ENCODE data around the gene PPP1R36.
"Not testable (repeated sequence)": the region's sequence is repeated elsewhere in the genome, so short reads cannot be mapped to it uniquely, and the experiment has no call there.

Gene PPP1R36

DNA sequence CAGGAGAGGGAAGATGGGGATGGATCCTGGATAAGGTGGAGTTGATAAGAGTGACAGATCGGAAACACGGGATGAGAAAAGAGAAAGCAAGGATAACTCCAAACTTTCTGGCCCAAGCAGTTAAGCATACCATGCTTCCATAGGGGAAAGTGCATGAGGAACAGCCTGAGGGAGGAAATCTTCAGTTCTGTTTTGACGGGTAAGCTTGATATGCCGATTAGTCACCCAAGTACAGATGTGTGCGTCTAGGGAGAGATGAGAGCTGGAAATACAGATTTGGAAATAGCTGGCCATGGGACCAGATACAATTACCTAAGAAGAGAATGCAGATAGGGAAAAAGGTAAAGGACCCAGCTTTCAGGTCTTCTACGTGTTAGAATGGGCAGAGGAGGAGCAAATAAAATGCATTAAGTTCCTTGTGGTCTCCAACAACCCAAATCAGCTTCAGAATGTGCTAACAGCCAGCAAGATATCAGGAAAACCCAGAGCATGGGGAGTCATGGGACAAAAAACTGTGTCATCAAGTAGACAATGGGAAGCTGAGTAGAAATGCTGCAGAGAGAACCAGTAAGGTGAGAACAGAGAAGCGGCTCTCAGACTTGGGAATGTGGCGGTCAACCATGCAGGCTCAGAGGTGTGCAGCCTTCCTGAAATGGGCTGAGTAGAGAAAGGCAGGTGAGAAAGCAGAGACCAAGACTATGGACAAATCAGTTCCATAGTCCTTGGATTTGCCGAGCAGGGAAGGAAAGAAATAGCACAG, 56.3 kb downstream of the PPP1R36 start:
- H3K9ac ChIP-seq (ENCODE audit: low read depth, low read length) = no peak overlapping the region
- H3K9me3 ChIP-seq (ENCODE audit: control insufficient read depth, insufficient read depth, low read length) = no peaks in the 10 kb centered on the region; the same call in 1 of the 2 replicates
- H3K4me1 ChIP-seq (ENCODE audit: insufficient read depth, low read length) = no peaks in the 10 kb centered on the region
- no peaks in the 10 kb centered on the region for H3K36me3 ChIP-seq (ENCODE audit: insufficient read depth, low read length)

DNA sequence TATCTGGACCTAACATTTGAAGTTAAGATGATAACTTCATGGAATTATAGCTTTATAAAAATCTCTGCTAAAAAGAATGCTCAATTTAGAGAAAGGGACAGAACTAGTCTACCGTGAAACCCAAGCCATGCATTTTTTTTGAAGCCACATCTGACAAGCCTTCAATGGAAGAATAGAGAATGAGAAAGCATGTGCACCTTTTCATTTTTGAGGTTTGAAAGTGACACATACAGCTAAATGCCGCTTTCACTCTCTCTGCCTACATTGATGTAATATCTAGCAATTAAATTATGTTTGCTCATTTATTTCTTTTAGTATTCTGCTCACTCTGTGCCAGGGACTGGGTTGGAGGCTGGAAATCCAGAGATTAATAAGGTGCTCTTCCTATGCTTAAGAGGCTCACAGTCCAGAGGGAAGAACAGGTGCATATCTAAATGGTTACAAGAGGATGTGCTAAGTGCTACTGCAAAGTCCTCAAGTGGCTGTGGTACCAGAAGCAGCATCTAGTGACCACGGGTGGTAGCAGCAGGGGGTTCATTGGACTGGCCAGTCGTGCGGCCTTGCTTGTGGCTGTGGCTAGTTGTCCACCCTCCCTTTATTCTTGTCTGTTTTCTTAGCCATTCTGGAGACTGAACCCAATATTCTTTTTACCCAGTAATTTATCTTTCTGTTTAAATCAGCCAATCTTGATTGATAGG, 60.4 kb downstream of the PPP1R36 start:
- no peaks in the 10 kb centered on the region for H3K36me3 ChIP-seq (ENCODE audit: insufficient read depth, low read length)
- H3K4me1 ChIP-seq (ENCODE audit: insufficient read depth, low read length) = peaks cover 17% of the 10 kb centered on the region
- no peaks in the 10 kb centered on the region; the same call in 1 of the 2 replicates for H3K9me3 ChIP-seq (ENCODE audit: control insufficient read depth, insufficient read depth, low read length)
- H3K9ac ChIP-seq (ENCODE audit: low read depth, low read length) = no peak overlapping the region

DNA sequence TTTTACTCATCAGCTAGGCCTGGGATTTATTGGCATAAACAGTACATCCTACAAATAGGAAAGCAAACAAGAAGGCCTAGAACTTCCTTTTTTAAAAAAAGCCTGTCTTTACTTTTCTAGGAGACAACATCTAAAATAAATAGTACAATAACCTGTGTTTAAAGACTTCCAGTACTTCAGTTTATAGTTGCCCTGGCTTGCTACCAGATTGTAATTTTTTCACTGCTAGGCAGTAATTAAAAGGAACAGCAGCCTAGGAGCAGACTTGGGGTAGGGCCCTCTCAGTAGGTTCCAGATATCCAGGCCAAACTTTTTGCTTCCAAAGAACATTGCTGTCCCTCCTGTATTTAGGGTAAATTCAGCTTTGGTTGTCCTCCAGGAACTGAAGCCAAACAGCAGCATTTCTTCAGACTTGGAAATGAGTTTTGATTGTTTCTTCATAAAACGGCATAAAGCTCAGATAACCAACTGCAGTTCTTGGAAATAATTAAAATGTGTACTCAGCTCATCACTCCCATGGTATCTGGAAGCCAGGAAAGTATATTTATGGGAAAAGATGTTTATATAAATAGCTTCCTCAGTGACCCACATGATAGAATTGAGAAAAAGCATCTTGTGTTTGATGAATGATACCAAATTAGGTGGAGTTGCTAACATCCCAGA, 61.7 kb downstream of the PPP1R36 start:
- no peaks in the 10 kb centered on the region; the same call in 1 of the 2 replicates for H3K9me3 ChIP-seq (ENCODE audit: control insufficient read depth, insufficient read depth, low read length)
- no peaks in the 10 kb centered on the region for H3K36me3 ChIP-seq (ENCODE audit: insufficient read depth, low read length)
- no peak overlapping the region for H3K9ac ChIP-seq (ENCODE audit: low read depth, low read length)
- H3K4me1 ChIP-seq (ENCODE audit: insufficient read depth, low read length) = peaks cover 17% of the 10 kb centered on the region

DNA sequence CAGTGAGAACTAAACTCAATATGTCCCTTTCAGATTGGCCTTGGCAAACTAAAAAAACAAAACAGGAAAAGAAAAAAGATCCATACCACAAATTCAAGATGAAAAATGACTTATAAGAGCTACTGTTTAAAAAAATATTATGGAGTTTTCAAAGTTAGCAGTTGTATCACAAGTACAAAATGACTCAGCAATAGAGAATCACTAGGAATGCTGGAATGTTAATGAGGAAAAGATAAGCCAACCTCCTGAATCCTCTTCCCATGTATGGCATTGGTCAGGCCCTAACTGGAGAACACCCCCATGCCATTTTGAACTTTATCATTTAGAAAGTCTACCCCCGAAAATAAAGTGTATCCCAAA, 62.2 kb downstream of the PPP1R36 start:
- Histone ChIP-seq H3K4me1 (ENCODE audit: insufficient read depth, low read length) (peaks cover 17% of the 10 kb centered on the region), H3K36me3 (ENCODE audit: insufficient read depth, low read length) (no peaks in the 10 kb centered on the region), H3K9ac (ENCODE audit: low read depth, low read length) (no peak overlapping the region), H3K9me3 (ENCODE audit: control insufficient read depth, insufficient read depth, low read length) (no peaks in the 10 kb centered on the region; the same call in 1 of the 2 replicates)

DNA sequence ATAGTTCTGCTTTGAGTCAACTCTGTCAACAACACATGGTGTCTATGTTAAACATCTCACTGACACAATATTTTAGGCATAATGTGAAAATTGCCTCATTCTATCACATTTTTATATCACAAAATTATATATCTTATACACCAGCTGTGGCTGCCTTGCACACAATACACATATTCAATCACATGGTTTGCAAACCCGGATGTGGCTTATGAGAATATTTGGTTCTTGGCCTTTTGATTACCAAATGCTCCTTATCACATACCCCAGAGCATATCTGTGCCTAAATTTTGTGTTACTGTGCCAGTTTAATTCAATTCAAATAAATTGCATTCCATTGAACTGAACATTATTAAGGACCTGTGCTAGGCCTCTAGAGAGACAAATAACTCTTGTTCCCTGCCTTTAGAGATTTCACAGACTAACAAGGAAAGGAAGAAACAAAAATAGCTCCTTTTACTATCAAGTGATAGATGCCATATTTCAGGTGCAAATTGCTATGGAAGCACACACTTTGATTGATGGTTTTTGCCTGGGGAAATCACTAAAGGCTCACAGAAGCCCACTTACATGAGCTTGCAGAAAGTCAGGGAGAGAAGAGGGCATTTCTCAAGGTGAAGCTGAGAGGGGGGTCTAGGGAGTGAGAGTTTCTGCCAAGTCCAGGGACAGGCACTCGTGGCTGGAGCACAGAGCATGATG, 63.4 kb downstream of the PPP1R36 start:
- H3K4me1 ChIP-seq (ENCODE audit: insufficient read depth, low read length) = peaks cover 17% of the 10 kb centered on the region
- no peaks in the 10 kb centered on the region; the same call in 1 of the 2 replicates for H3K9me3 ChIP-seq (ENCODE audit: control insufficient read depth, insufficient read depth, low read length)
- no peak overlapping the region for H3K9ac ChIP-seq (ENCODE audit: low read depth, low read length)
- no peaks in the 10 kb centered on the region for H3K36me3 ChIP-seq (ENCODE audit: insufficient read depth, low read length)

DNA sequence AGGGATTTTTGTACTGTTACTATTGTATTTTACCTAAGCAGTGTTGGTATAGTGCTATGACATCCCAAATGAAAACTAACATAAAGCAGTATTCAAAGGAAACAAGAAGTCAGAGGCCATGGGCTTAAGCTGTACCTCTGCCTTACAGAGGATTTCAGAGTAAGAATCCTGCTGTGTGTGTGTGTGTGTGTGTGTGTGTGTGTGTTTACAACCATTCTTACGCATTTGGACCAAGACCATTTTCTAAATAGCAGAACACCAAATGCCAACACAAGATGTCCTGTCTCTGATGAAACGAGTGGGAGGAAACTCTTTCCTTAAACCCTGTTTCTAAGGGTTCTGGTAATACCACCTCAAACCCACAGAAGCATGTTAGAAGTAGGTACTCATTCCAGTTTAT, 64.4 kb downstream of the PPP1R36 start:
- Histone ChIP-seq H3K4me1 (ENCODE audit: insufficient read depth, low read length) (peaks cover 17% of the 10 kb centered on the region), H3K9ac (ENCODE audit: low read depth, low read length) (no peak overlapping the region), H3K9me3 (ENCODE audit: control insufficient read depth, insufficient read depth, low read length) (no peaks in the 10 kb centered on the region; the same call in 1 of the 2 replicates), H3K36me3 (ENCODE audit: insufficient read depth, low read length) (no peaks in the 10 kb centered on the region)

DNA sequence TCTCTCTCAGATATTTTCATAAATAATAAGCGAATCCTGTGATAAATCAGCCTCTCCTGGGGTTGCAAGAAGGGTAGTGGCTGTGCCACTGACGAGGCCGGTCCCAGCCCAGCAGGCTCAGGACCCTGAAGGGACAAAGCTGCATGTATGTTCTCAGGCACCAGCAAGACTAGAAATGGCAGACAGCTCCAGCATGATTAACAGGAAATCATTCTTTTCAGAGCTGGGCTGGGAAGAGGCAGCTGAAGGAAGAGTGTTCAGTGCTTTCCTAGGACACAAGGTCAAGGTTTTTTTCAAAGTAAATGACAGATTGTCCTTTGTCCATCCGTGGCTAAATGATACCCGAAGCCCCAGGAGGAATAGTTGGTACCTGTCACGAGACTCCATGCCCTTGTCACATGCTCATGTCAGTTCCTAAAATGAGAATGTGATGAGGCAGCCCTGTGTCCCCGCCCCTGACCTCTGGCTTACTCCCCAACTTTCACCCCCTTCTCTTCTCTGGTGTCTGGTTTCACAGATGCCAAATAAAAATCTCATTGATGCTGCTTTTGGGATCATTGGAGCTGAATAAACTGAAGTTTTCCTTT, 65.1 kb downstream of the PPP1R36 start:
- no peak overlapping the region for H3K9ac ChIP-seq (ENCODE audit: low read depth, low read length)
- no peaks in the 10 kb centered on the region for H3K36me3 ChIP-seq (ENCODE audit: insufficient read depth, low read length)
- no peaks in the 10 kb centered on the region; the same call in 1 of the 2 replicates for H3K9me3 ChIP-seq (ENCODE audit: control insufficient read depth, insufficient read depth, low read length)
- H3K4me1 ChIP-seq (ENCODE audit: insufficient read depth, low read length) = peaks cover 17% of the 10 kb centered on the region

DNA sequence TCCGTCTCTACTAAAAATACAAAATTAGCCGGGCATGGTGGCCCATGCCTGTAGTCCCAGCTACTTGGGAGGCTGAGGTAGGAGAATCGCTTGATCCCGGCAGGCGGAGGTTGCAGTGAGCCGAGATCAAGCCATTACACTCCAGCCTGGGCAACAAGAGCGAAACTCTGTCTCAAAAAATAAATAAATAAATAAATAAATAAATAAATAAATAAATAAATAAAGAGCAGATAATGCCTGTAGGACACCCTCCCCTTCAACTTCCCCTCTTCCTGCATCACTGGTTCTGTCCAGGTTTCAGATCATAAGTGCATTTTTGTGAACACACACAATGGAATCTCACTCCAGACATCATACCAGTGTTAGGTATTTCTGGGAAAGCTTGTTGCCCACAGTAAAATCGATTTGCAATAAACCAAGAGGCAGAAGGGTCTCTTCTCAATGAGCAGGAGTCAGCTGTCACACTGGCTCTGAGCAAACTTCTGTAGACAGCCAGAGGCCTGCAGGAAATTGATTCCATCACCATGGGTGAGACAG, 68.2 kb downstream of the PPP1R36 start:
- peaks cover 11% of the 10 kb centered on the region; the same call in 1 of the 2 replicates for H3K4me1 ChIP-seq (ENCODE audit: insufficient read depth, low read length)
- H3K36me3 ChIP-seq (ENCODE audit: insufficient read depth, low read length); H3K9ac ChIP-seq (ENCODE audit: low read depth, low read length); H3K9me3 ChIP-seq (ENCODE audit: control insufficient read depth, insufficient read depth, low read length): not testable (repeated sequence)

DNA sequence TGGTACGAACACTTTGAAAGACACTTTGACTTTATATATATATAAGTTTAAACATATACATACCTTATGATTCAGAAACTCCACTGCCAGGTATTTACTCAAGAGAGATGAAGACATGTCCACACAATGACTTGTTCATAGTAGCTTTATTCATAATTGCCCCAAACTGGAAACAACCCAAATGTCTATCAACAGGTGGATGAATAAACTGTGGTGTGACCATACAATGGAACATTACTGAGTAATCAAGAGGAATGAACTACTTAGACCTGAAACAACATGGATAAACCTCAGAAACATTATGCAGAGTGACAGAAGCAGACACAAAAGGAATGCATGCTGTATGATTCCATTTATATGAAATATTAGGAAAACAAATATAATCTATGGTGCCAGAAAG, 71.1 kb downstream of the PPP1R36 start:
- Histone ChIP-seq H3K9ac (ENCODE audit: low read depth, low read length) (no peak overlapping the region), H3K4me1 (ENCODE audit: insufficient read depth, low read length) (no peaks in the 10 kb centered on the region), H3K9me3 (ENCODE audit: control insufficient read depth, insufficient read depth, low read length) (no peaks in the 10 kb centered on the region), H3K36me3 (ENCODE audit: insufficient read depth, low read length) (no peaks in the 10 kb centered on the region)

DNA sequence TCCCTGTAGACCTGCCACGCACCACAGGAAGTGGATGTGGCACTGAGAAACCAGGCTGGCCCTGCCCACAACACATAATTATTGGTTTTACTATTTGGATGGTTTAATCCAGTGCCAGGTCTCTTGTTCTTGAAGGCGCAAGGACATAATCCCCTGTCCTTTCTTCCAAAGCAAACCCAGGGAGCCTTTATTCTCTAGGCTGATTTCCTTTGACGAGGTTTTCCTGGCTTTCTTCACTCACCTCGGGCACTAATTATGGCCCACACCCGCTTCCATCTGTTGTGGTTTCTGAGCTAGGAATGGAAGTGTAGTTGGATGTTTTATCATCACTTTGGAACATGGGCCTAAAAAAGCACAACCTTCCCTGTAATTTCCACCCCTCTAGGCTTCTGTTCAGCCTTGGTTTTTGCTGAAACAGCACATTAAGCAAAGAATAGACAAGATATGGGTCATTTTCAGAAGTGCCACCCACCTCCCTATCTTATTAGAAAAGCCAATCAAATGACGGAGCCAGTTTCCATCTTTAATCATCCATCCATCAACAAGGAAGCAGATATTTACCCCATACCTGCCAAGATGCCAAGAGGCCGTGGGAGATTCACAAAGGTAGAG, 73.9 kb downstream of the PPP1R36 start:
- no peak overlapping the region for H3K9ac ChIP-seq (ENCODE audit: low read depth, low read length)
- no peaks in the 10 kb centered on the region for H3K36me3 ChIP-seq (ENCODE audit: insufficient read depth, low read length)

DNA sequence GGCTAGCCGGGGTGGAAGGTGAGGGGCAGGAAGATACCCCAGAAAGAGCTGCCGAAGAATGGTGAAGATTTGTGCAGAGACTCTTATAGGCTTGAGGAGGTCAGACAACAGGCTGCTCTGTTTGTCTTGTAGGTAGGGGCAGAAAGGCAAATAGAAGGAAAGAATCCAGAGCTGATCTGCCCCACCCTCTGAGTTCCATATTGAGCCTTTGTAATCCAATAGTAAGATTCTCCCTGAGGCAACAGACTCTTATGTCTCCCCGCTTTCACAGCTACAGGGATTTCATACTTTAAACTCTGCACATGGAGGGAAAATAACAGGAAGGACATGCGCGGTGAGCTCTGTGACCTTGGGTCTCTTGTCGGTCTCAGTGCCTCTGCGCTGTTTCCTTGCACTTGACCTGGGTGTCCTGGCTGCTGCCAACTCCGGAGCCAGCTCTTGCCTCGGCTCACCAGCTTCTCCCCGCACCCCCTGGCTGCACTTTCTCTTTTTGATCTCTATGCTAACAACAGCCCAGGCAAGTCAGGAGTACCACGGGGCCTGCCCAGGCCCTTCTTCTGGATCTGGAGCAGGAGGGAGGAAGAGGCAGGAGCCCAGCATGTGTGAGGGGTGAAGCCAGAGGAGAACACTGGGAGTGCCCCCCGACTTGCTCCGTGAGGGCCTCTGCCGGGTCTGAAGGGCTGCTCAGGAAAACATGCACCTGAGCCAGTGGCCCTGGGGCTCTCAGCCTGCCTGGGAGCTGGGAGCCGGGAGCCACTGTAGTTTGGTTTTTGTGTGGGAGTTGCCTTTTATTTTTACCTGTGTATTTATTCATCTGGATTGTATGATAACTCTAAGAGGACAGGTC, 75.8 kb downstream of the PPP1R36 start:
- Histone ChIP-seq H3K4me1 (ENCODE audit: insufficient read depth, low read length) (peaks cover 6% of the 10 kb centered on the region; the same call in 1 of the 2 replicates), H3K9me3 (ENCODE audit: control insufficient read depth, insufficient read depth, low read length) (no peaks in the 10 kb centered on the region), H3K36me3 (ENCODE audit: insufficient read depth, low read length) (no peaks in the 10 kb centered on the region), H3K9ac (ENCODE audit: low read depth, low read length) (no peak overlapping the region)

More for the DNA sequence above, 73.9 kb downstream of the PPP1R36 start:
- H3K4me1 ChIP-seq (ENCODE audit: insufficient read depth, low read length) = peaks cover 1% of the 10 kb centered on the region; the same call in 1 of the 2 replicates
- no peaks in the 10 kb centered on the region for H3K9me3 ChIP-seq (ENCODE audit: control insufficient read depth, insufficient read depth, low read length)

DNA sequence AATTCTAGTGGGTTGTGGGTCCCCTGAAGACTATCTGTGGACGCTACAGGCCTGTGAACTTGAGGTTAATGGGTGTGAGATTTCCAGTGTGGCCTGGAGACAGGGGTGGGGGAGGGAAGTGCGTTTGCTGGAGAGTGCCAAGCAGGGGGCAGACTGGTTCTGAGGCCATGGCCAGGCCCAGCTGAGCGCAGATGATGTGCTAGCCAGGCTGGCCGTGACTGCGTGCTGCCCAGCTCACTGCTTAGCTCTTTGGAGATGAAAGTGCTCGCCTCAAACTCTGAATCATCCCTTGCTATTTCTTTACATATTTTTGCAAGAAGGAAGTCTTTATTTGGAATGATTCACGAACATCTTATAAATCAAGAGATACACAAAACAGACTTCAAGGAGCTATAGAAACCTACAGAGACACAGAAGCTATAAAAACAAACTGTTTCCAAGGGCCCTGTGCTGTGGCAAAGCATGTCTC, 79.2 kb downstream of the PPP1R36 start:
- Histone ChIP-seq H3K9ac (ENCODE audit: low read depth, low read length) (no peak overlapping the region), H3K4me1 (ENCODE audit: insufficient read depth, low read length) (peaks cover 6% of the 10 kb centered on the region; the same call in 1 of the 2 replicates)

DNA sequence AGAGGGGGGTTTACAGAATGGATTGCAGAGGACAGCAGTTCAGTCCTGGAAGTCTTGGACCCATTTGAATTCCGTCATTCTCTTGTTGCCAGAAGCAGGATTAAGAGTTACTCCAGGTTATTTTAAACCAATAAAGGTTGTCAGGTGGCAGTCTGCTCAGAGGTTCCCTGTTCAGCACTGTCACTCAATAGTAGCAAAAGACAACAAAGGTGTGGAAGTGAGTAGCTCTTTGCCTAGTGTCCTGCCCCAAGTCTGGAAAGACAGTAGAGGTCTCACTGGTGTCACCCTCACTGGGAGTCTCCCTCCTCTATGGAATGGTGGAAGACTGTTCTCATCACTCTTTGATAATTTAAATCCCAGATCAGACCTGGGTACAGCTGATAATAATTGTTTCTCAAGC, 81.0 kb downstream of the PPP1R36 start:
- H3K9me3 ChIP-seq (ENCODE audit: control insufficient read depth, insufficient read depth, low read length) = no peaks in the 10 kb centered on the region
- no peaks in the 10 kb centered on the region for H3K36me3 ChIP-seq (ENCODE audit: insufficient read depth, low read length)
- H3K9ac ChIP-seq (ENCODE audit: low read depth, low read length) = no peak overlapping the region
- peaks cover 12% of the 10 kb centered on the region for H3K4me1 ChIP-seq (ENCODE audit: insufficient read depth, low read length)

More for the DNA sequence above, 79.2 kb downstream of the PPP1R36 start:
- no peaks in the 10 kb centered on the region for H3K9me3 ChIP-seq (ENCODE audit: control insufficient read depth, insufficient read depth, low read length)
- H3K36me3 ChIP-seq (ENCODE audit: insufficient read depth, low read length) = no peaks in the 10 kb centered on the region

Data from ES-I3 (cell line).